GM23248 (cell line): ENCODE data around the gene WBP2NL. TPM values are rescaled to one million over a fixed set of nuclear protein-coding genes. Genes with fewer than 3 reads are reported as not detected.

Experiments used
- DNase-seq: peaks from one replicate; pipeline ENCODE4 v3.0.0-alpha.2; 2015
- H2AFZ ChIP-seq: fragments of 200-600 bp; sonication (generic); 2 replicates; pipeline ENCODE4 v1.6.1; 2016; ENCODE audit warnings: antibody characterized with exemption
- H3F3A ChIP-seq: fragments of 200-600 bp; sonication (generic); 2 replicates; pipeline ENCODE4 v1.6.1; 2016; ENCODE audit warnings: mild to moderate bottlenecking, antibody characterized with exemption, mixed run types; ENCODE audit not compliant: insufficient read depth
- H3K27ac ChIP-seq: fragments of 200-600 bp; sonication (generic); 2 replicates; pipeline ENCODE4 v1.5.1; 2016; ENCODE audit warnings: mild to moderate bottlenecking
- H3K27me3 ChIP-seq: fragments of 200-600 bp; sonication (generic); replicated peaks from 2 replicates; pipeline ENCODE4 v1.6.1; 2016; ENCODE audit warnings: mild to moderate bottlenecking; ENCODE audit not compliant: insufficient read depth
- H3K36me3 ChIP-seq: fragments of 200-600 bp; sonication (generic); 2 replicates; pipeline ENCODE4 v1.6.1; 2016; ENCODE audit warnings: low read depth, mild to moderate bottlenecking
- H3K4me1 ChIP-seq: fragments of 200-600 bp; sonication (generic); 2 replicates; pipeline ENCODE4 v1.6.1; 2016; ENCODE audit warnings: mild to moderate bottlenecking; ENCODE audit not compliant: insufficient read depth
- H3K4me2 ChIP-seq: fragments of 200-600 bp; sonication (generic); one replicate; pipeline ENCODE4 v1.6.1; 2016; ENCODE audit warnings: mild to moderate bottlenecking; ENCODE audit not compliant: unreplicated experiment
- H3K4me3 ChIP-seq: fragments of 200-600 bp; sonication (generic); 2 replicates; pipeline ENCODE4 v1.5.1; 2016; ENCODE audit warnings: mild to moderate bottlenecking
- H3K79me2 ChIP-seq: fragments of 200-600 bp; sonication (generic); 2 replicates; pipeline ENCODE4 v1.6.1; 2016; ENCODE audit warnings: mild to moderate bottlenecking; ENCODE audit not compliant: insufficient read depth
- H3K9ac ChIP-seq: fragments of 200-600 bp; sonication (generic); 2 replicates; pipeline ENCODE4 v1.6.1; 2016; ENCODE audit warnings: mild to moderate bottlenecking
- H3K9me2 ChIP-seq: fragments of 200-600 bp; sonication (generic); 2 replicates; pipeline ENCODE4 v1.6.1; 2016; ENCODE audit warnings: mixed run types, mild to moderate bottlenecking, moderate library complexity; ENCODE audit not compliant: insufficient read depth
- H3K9me3 ChIP-seq: fragments of 200-600 bp; sonication (generic); one replicate; pipeline ENCODE4 v1.6.1; 2017; ENCODE audit warnings: low read depth
- H4K20me1 ChIP-seq: fragments of 200-600 bp; sonication (generic); 2 replicates; pipeline ENCODE4 v1.6.0; 2016; ENCODE audit not compliant: insufficient read depth
- EZH2 ChIP-seq: fragments of 200-600 bp; sonication (generic); IDR thresholded peaks from 2 replicates; pipeline ENCODE4 v1.6.1; 2018; ENCODE audit warnings: antibody characterized with exemption, mild to moderate bottlenecking; ENCODE audit not compliant: insufficient read depth, poor library complexity, severe bottlenecking
- EZH2phosphoT487 ChIP-seq: fragments of 200-600 bp; sonication (generic); IDR thresholded peaks from 2 replicates; pipeline ENCODE4 v1.6.1; 2018; ENCODE audit warnings: antibody characterized with exemption, moderate library complexity, mild to moderate bottlenecking, low read depth; ENCODE audit not compliant: insufficient read depth
- WGBS, 2 experiments: methylation state at CpG; one replicate each; pipeline ENCODE4 v1.1.6; 2015 to 2017; ENCODE audit warnings: low lambda C conversion rate in 2 of 2, low coverage in 1 of 2; ENCODE audit errors: missing lambda C conversion rate in 2 of 2; 5-methylcytosine and 5-hydroxymethylcytosine counted together
- in situ Hi-C: fragments of 300-500 bp; cut with MboI; formaldehyde crosslinking; loops from 2 replicates; pipeline ENCODE4 v1.15.0; 2020
- polyA plus RNA-seq: library from polyadenylated mRNA; unstranded; fragments of >200 nt; fragmentation: Nextera tagmentation; extraction: Ambion mirVana; gene quantifications from 2 replicates; pipeline ENCODE4 v1.2.1, GENCODE V29; 2016
- total RNA-seq: library from RNA; depleted of rRNA; stranded (reverse); fragments of >200 nt; shearing (Covaris generic); gene quantifications from 2 replicates; pipeline ENCODE4 v1.2.3, GENCODE V29; 2014

WBP2NL gene
- total and polyA plus RNA-seq, 2 experiments from 2014 or later, result 0.14 to 0.43 TPM

DNA sequence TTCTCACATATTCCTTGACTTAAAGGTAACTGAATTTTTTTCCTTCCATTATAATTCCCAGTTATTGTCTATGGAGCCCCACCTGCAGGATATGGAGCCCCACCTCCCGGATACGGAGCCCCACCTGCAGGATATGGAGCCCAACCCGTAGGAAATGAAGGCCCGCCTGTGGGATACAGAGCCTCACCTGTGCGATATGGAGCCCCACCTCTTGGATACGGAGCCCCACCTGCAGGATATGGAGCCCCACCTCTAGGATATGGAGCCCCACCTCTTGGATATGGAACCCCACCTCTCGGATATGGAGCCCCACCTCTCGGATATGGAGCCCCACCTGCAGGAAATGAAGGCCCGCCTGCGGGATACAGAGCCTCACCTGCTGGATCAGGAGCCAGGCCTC, 28.1 kb downstream of the WBP2NL start:
- DNase-seq, result no peak
- in situ Hi-C loops, result no loop called here
- TF ChIP-seq EZH2phosphoT487 (no peak), EZH2 (no peak)
- no peaks in the 10 kb centered on the region for H3K9me2 ChIP-seq
- no peak overlapping the region for H3K9ac ChIP-seq
- no peak overlapping the region for H3K4me2 ChIP-seq
- H3K36me3 ChIP-seq, result no peaks in the 10 kb centered on the region
- no peak overlapping the region for H3K4me3 ChIP-seq
- H3K4me1 ChIP-seq, result no peaks in the 10 kb centered on the region
- 83 to 86% methylated on average over 10 of the region's 10 CpGs for WGBS, 2 experiments
- no peaks in the 10 kb centered on the region for H3K79me2 ChIP-seq
- no peak overlapping the region for H3K27ac ChIP-seq
- no peaks in the 10 kb centered on the region for H3K9me3 ChIP-seq
- H3F3A ChIP-seq, result no peaks in the 10 kb centered on the region
- H4K20me1 ChIP-seq, result no peaks in the 10 kb centered on the region
- H2AFZ ChIP-seq, result no peak overlapping the region
- H3K27me3 ChIP-seq, result no peaks in the 10 kb centered on the region

DNA sequence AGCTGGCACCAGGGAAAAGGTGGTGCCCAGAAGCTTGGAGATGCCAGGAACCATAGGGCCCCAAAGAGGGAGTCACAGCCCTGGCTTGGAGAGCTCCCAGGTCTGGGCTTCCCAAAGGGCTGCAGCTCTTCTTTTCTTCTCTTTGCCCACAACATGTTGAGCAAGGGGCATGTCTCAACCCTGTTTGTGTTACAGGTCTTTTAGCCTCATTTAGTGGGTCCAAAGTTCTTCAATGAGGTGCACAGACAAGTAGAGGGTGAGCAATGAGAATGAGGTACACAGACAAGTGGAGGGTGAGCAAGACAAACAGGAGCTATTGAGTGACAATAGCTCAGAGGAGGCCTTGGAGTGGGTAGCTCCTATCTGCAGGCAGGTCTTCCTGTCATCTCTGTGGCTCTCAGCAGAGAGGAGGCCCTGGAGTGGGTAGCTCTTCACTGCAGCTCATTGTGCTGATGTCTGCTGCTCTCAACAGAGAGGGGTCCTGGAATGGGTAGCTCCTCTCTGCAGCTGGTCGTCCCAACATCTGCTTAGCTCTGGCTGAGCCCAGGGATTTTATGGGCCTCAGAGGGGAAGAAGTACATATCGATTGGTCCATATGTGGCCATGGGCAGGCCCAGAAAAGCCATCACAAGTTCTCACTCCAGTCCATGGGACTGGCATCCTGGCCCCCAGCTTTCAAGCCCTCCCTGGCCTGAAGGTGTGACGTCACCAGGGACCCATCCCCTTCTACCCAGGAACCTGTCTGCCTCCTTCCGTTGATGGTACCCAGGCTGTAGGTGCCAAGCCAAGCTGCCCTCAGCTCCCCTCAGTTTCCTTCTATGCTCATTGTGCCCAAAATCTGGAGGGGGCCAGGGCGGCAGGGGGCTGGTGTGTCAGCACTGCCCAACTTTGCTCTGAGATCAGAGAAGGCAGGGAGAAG, 34.9 kb downstream of the WBP2NL start:
- Histone ChIP-seq H3K9me2 (no peaks in the 10 kb centered on the region), H3K4me1 (no peaks in the 10 kb centered on the region), H4K20me1 (no peaks in the 10 kb centered on the region), H3K79me2 (no peaks in the 10 kb centered on the region), H3K4me2 (no peak overlapping the region), H3K27ac (no peak overlapping the region), H2AFZ (no peak overlapping the region), H3K9me3 (no peaks in the 10 kb centered on the region), H3K27me3 (no peaks in the 10 kb centered on the region), H3K36me3 (no peaks in the 10 kb centered on the region), H3F3A (no peaks in the 10 kb centered on the region), H3K4me3 (no peak overlapping the region), H3K9ac (no peak overlapping the region)
- WGBS, 2 experiments, result 46 to 57% methylated on average over 5 of the region's 5 CpGs
- TF ChIP-seq EZH2phosphoT487, result no peak
- TF ChIP-seq EZH2, result no peak
- DNase-seq, result no peak
- in situ Hi-C loops, result no loop called here

DNA sequence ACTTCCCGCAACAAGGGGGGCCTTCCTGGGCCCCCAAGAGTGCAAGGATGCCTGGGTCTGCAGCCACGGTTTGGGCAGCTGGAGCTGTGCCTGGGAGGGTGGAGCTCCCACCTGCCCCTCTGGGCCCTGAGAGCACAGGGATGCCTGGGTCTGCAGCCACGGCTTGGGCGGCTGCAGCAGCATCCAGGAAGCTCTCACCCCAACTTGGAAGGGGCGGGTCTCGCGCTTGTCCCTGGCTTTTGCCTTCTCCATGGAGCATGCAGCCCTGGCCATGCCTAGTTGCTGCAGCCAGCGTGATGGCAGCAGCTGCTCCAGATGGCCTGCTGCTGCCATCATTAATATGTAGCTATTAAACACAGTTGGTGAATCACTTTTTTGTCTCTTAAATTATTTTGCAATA, 36.7 kb downstream of the WBP2NL start:
- Histone ChIP-seq H3F3A (no peaks in the 10 kb centered on the region), H3K9ac (no peak overlapping the region), H3K9me2 (no peaks in the 10 kb centered on the region), H3K4me1 (no peaks in the 10 kb centered on the region), H4K20me1 (no peaks in the 10 kb centered on the region), H3K4me3 (no peak overlapping the region), H3K27ac (no peak overlapping the region), H2AFZ (no peak overlapping the region), H3K9me3 (no peaks in the 10 kb centered on the region), H3K4me2 (no peak overlapping the region), H3K79me2 (no peaks in the 10 kb centered on the region), H3K27me3 (no peaks in the 10 kb centered on the region), H3K36me3 (no peaks in the 10 kb centered on the region)
- no peak for DNase-seq
- TF ChIP-seq EZH2phosphoT487, result no peak
- TF ChIP-seq EZH2, result no peak
- in situ Hi-C loops, result no loop called here
- 69 to 71% methylated on average over 8 of the region's 8 CpGs for WGBS, 2 experiments

DNA sequence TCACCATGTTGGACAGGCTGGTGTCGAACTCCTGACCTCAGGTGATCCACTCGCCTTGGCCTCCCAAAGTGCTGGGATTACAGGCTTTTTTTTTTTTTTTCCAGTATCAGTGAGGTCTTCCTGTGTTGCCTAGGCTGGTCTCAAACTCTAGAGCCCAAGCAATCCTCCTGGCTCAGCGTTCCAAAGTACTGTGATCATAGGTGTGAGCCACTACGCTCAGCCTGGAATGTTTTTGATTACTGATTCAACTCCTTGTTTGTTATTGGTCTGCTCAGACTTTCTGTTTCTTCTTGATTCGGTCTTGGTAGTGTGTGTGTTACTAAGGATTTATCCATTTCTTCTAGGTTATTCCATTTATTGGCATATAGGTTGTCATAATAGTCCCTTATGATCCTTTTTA, 40.7 kb downstream of the WBP2NL start:
- Histone ChIP-seq H3F3A (no peaks in the 10 kb centered on the region), H3K79me2 (no peaks in the 10 kb centered on the region), H3K36me3 (no peaks in the 10 kb centered on the region), H3K4me3 (no peak overlapping the region), H3K4me1 (no peaks in the 10 kb centered on the region), H3K9me2 (no peaks in the 10 kb centered on the region), H3K9me3 (no peaks in the 10 kb centered on the region), H3K4me2 (no peak overlapping the region), H3K9ac (no peak overlapping the region), H2AFZ (no peak overlapping the region), H4K20me1 (no peaks in the 10 kb centered on the region), H3K27me3 (no peaks in the 10 kb centered on the region), H3K27ac (no peak overlapping the region)
- DNase-seq, result peak; percentile 20
- no peak for TF ChIP-seq EZH2phosphoT487
- no peak for TF ChIP-seq EZH2
- in situ Hi-C loops, result no loop called here
- WGBS, 2 experiments, result 81 to 86% methylated on average over 5 of the region's 5 CpGs
